ENCODE results near the gene UTS2B.

DNA sequence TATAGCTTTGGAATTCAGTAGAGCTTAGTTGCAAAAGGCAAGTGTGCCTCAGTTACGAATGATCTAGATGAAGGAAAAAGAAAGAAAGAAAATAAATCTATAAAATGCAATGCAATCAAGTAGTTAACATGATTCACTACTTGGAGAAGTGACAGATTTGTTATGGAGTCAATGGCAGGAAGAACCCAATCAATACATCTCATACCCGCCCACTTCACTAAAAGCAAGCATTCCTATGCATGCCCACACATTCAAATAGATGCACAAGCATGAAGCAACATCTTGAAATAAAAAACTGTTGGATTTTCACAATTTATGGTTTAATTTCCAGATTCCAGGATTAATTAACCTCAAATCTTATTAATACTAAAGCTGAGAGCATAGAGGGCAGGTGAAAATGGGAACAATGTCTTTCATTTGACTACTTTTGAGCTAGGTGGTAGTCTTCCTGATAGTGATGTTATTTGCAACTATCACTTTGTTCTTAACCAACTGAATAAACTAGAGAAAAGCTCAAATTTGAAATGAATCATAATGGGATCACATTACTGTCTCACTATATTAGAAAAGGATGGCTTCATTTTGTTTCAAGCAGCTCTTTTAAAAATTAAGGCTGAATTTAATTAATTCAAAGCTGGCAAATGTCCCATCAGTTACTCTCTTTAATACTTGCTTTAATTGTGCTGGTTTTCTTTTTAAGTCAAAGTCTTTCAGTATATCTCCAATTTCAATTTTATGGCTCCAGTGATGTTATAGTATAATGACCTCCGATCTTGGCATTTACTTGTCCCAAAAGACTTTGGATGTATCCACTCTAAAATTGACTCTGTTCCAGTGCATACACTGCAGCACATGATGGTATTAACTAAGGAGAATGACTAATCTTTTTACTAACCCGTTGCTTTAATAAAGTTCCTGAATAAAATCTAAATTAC lies 47.8 kb downstream of the UTS2B start:
- TF ChIP-seq, protein P1, sequence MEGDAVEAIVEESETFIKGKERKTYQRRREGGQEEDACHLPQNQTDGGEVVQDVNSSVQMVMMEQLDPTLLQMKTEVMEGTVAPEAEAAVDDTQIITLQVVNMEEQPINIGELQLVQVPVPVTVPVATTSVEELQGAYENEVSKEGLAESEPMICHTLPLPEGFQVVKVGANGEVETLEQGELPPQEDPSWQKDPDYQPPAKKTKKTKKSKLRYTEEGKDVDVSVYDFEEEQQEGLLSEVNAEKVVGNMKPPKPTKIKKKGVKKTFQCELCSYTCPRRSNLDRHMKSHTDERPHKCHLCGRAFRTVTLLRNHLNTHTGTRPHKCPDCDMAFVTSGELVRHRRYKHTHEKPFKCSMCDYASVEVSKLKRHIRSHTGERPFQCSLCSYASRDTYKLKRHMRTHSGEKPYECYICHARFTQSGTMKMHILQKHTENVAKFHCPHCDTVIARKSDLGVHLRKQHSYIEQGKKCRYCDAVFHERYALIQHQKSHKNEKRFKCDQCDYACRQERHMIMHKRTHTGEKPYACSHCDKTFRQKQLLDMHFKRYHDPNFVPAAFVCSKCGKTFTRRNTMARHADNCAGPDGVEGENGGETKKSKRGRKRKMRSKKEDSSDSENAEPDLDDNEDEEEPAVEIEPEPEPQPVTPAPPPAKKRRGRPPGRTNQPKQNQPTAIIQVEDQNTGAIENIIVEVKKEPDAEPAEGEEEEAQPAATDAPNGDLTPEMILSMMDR (IDR thresholded peaks at IDR 0.05) = no peak
- no peak for TF ChIP-seq POLR2A (IDR thresholded peaks at IDR 0.05)

Data from uterus (tissue), 2 donors.